Liver (tissue), 9 donors: ENCODE measurements around the gene SLC4A3. TPM values are rescaled to one million over a fixed set of nuclear protein-coding genes. Genes with fewer than 3 reads are reported as not detected.

Experiments
- DNase-seq: peaks from one replicate; pipeline ENCODE4 v3.0.0-alpha.2; 2017; ENCODE audit warnings: low spot score
- H3K27ac ChIP-seq, 2 donors: one replicate each; pipeline ENCODE4 v1.7.0; 2013; ENCODE audit warnings: inconsistent platforms in 2 of 2, low read length in 2 of 2, control low read depth in 1 of 2, low read depth in 1 of 2, mild to moderate bottlenecking in 1 of 2
- H3K27me3 ChIP-seq, 4 donors: one replicate each; pipeline versions ENCODE4 v1.6.1 to v1.7.0; 2013; ENCODE audit warnings: low read length in 3 of 4, inconsistent platforms in 1 of 4, mild to moderate bottlenecking in 1 of 4, moderate library complexity in 1 of 4; ENCODE audit not compliant: control insufficient read depth in 4 of 4, insufficient read depth in 4 of 4
- H3K36me3 ChIP-seq, 4 donors: one replicate each; pipeline versions ENCODE4 v1.6.1 to v1.7.0; 2013; ENCODE audit warnings: low read length in 3 of 4, mild to moderate bottlenecking in 3 of 4, low read depth in 1 of 4, moderate library complexity in 1 of 4; ENCODE audit not compliant: control insufficient read depth in 4 of 4, insufficient read depth in 3 of 4
- H3K4me1 ChIP-seq, 4 donors: one replicate each; pipeline versions ENCODE4 v1.6.1 to v1.7.0; 2013; ENCODE audit warnings: low read length in 3 of 4, mild to moderate bottlenecking in 3 of 4, moderate library complexity in 1 of 4; ENCODE audit not compliant: control insufficient read depth in 4 of 4, insufficient read depth in 4 of 4
- H3K4me3 ChIP-seq, 3 donors: one replicate each; pipeline versions ENCODE4 v1.6.1 to v1.7.0; 2013; ENCODE audit warnings: low read length in 3 of 3, control low read depth in 1 of 3, low read depth in 1 of 3, mild to moderate bottlenecking in 1 of 3
- H3K9ac ChIP-seq, 2 donors: one replicate each; pipeline ENCODE4 v1.7.0; 2013; ENCODE audit warnings: low read length in 2 of 2, mild to moderate bottlenecking in 2 of 2, moderate library complexity in 2 of 2, control low read depth in 1 of 2, low read depth in 1 of 2
- H3K9me3 ChIP-seq, 4 donors: one replicate each; pipeline versions ENCODE4 v1.6.1 to v1.7.0; 2013; ENCODE audit warnings: low read length in 3 of 4; ENCODE audit not compliant: control insufficient read depth in 4 of 4
- EGR1 ChIP-seq, 2 donors: IDR thresholded peaks; 2 replicates each; pipeline ENCODE4 v1.6.1; 2016 to 2018; ENCODE audit warnings: antibody characterized with exemption in 2 of 2, low read depth in 2 of 2
- FOXA1 ChIP-seq: IDR thresholded peaks from 2 replicates; pipeline ENCODE4 v1.6.1; 2016; ENCODE audit warnings: antibody characterized with exemption
- FOXA2 ChIP-seq: IDR thresholded peaks from 2 replicates; pipeline ENCODE4 v1.6.1; 2016; ENCODE audit warnings: antibody characterized with exemption
- GABPA ChIP-seq, 2 donors: IDR thresholded peaks in 1 of 2; conservative IDR thresholded peaks in 1 of 2; 2 replicates each; pipeline ENCODE4 v1.6.1; 2016; ENCODE audit warnings: antibody characterized with exemption in 2 of 2, mild to moderate bottlenecking in 1 of 2, moderate library complexity in 1 of 2
- HNF4A ChIP-seq, 2 donors: conservative IDR thresholded peaks; 2 replicates each; pipeline ENCODE4 v1.6.1; 2016; ENCODE audit warnings: antibody characterized with exemption in 2 of 2, mild to moderate bottlenecking in 2 of 2
- HNF4G ChIP-seq: IDR thresholded peaks from 2 replicates; pipeline ENCODE4 v1.6.1; 2016; ENCODE audit warnings: antibody characterized with exemption
- JUND ChIP-seq, 2 donors: IDR thresholded peaks; 2 replicates each; pipeline ENCODE4 v1.6.1; 2016; ENCODE audit warnings: antibody characterized with exemption in 2 of 2
- NR2F2 ChIP-seq: IDR thresholded peaks from 2 replicates; pipeline ENCODE4 v1.6.1; 2016; ENCODE audit warnings: antibody characterized with exemption
- RAD21 ChIP-seq, 2 donors: IDR thresholded peaks; 2 replicates each; pipeline ENCODE4 v1.6.1; 2016; ENCODE audit warnings: antibody characterized with exemption in 2 of 2, mild to moderate bottlenecking in 2 of 2
- RXRA ChIP-seq, 2 donors: IDR thresholded peaks; 2 replicates each; pipeline ENCODE4 v1.6.1; 2017 to 2018; ENCODE audit warnings: antibody characterized with exemption in 2 of 2, mild to moderate bottlenecking in 1 of 2
- SP1 ChIP-seq: IDR thresholded peaks from 2 replicates; pipeline ENCODE4 v1.6.1; 2018; ENCODE audit warnings: antibody characterized with exemption, mild to moderate bottlenecking
- TAF1 ChIP-seq: conservative IDR thresholded peaks from 2 replicates; pipeline ENCODE4 v1.6.1; 2016; ENCODE audit warnings: antibody characterized with exemption, mild to moderate bottlenecking
- YY1 ChIP-seq: IDR thresholded peaks from 2 replicates; pipeline ENCODE4 v1.6.1; 2016; ENCODE audit warnings: antibody characterized with exemption, mild to moderate bottlenecking
- WGBS: extraction: QIAGEN DNeasy Blood & Tissue Kit; methylation state at CpG from one replicate; pipeline ENCODE4 v1.1.7; 2013; 5-methylcytosine and 5-hydroxymethylcytosine counted together
- polyA plus RNA-seq, 2 donors: library from polyadenylated mRNA; stranded (reverse) in 1 of 2; unstranded in 1 of 2; fragments of 200-250 nt in 1 of 2; fragments of >200 nt in 1 of 2; fragmentation: Nextera tagmentation in 1 of 2; extraction: Ambion mirVana in 1 of 2; gene quantifications; one replicate each; pipeline versions ENCODE4 v1.2.1 to v1.2.3, GENCODE V29; 2013 to 2015
- total RNA-seq, 2 donors: library from RNA; depleted of rRNA; stranded (reverse); fragments of >200 nt; gene quantifications; one replicate each; pipeline ENCODE4 v1.2.3, GENCODE V29; 2014
- TF ChIP-seq, protein P1 (sequence below): fragments of 150-350 bp; IDR thresholded peaks from 2 replicates; pipeline ENCODE4 v1.5.1; 2017; ENCODE audit warnings: improper control_type of control experiment, low read depth, low read length; ENCODE audit not compliant: missing input control
- TF ChIP-seq, protein P2 (sequence below): IDR thresholded peaks from 2 replicates; pipeline ENCODE4 v1.6.1; 2016; ENCODE audit warnings: antibody characterized with exemption
- TF ChIP-seq, protein P3 (sequence below): IDR thresholded peaks from 2 replicates; pipeline ENCODE4 v1.6.1; 2016; ENCODE audit warnings: antibody characterized with exemption
- TF ChIP-seq, protein P4 (sequence below): IDR thresholded peaks from 2 replicates; pipeline ENCODE4 v1.6.1; 2016; ENCODE audit warnings: antibody characterized with exemption, mild to moderate bottlenecking
- donor health status: healthy.
- donor health status: healthy.
- donor health status: healthy.
- donor health status: healthy.
- donor health status: healthy.

SLC4A3 gene
- total and polyA plus RNA-seq, 4 donors, result 0.08 to 0.19 (median 0.08) TPM

DNA sequence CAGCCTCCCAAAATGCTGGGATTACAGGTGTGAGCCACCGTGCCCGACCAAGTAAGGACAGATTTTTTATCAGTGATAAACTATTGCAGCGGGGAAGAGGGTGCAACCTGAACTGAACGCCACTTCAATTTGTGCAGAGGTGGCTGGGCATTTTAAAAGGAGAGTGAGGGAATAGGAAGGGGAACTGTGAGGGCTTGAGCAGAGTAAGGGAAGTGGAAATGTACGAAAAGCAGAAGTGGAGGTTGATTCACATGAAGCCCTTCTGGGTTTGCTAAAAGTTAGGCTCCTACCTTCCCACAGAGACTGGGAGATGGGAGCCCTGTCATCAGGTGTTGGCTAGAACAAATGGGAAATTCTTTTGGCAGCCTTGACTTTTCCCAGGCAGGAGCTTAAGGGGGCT lies 23.7 kb upstream of the SLC4A3 start (continued):
- TF ChIP-seq, protein P1, sequence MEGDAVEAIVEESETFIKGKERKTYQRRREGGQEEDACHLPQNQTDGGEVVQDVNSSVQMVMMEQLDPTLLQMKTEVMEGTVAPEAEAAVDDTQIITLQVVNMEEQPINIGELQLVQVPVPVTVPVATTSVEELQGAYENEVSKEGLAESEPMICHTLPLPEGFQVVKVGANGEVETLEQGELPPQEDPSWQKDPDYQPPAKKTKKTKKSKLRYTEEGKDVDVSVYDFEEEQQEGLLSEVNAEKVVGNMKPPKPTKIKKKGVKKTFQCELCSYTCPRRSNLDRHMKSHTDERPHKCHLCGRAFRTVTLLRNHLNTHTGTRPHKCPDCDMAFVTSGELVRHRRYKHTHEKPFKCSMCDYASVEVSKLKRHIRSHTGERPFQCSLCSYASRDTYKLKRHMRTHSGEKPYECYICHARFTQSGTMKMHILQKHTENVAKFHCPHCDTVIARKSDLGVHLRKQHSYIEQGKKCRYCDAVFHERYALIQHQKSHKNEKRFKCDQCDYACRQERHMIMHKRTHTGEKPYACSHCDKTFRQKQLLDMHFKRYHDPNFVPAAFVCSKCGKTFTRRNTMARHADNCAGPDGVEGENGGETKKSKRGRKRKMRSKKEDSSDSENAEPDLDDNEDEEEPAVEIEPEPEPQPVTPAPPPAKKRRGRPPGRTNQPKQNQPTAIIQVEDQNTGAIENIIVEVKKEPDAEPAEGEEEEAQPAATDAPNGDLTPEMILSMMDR, result no peak
- no peak for TF ChIP-seq FOXA1
- no peak for TF ChIP-seq TAF1
- no peak for TF ChIP-seq HNF4G
- no peak for TF ChIP-seq RXRA (IDR thresholded peaks at IDR 0.05)
- TF ChIP-seq, protein P2, sequence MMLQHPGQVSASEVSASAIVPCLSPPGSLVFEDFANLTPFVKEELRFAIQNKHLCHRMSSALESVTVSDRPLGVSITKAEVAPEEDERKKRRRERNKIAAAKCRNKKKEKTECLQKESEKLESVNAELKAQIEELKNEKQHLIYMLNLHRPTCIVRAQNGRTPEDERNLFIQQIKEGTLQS, result no peak

DNA sequence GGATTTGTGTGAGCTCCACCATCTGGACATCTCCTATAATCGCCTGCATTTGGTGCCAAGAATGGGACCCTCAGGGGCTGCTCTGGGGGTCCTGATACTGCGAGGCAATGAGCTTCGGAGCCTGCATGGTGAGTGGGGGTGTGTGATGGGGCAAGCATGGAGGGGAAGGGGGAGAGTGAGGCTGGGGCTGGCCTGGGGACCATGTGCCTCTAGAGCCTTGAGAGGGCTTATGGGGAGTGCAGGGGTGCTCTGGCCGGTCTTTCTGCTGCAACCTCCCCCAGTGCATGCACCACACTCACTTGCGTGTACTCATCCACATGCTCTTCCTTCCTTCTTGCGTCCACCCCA lies 21.8 kb upstream of the SLC4A3 start:
- Histone ChIP-seq H3K27ac (no peak overlapping the region), H3K36me3 (peaks cover 8 to 43% (median 14%) of the 10 kb centered on the region in 4 donors), H3K4me1 (no peaks in the 10 kb centered on the region), H3K27me3 (no peaks in the 10 kb centered on the region), H3K9ac (no peak overlapping the region), H3K4me3 (no peak overlapping the region), H3K9me3 (no peaks in the 10 kb centered on the region)
- 95% methylated on average over 6 of the region's 6 CpGs for WGBS
- TF ChIP-seq HNF4A (conservative IDR thresholded peaks at IDR 0.05), result no peak
- DNase-seq, result no peak

DNA sequence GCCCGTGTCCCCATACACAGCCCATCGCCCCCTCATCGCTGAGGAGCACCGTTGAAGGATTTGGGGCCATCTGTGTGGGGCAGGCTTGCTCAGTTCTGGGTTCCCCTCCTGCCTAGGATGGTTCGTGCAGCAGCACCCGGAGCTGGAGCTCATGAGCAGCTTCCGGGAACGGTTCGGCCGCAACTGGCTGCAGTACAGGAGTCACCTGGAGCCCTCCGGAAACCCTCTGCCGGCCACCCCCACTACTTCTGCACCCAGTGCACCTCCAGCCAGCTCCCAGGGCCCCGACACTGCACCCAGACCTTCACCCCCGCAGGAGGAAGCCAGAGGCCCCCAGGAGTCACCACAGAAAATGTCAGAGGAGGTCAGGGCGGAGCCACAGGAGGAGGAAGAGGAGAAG lies 19.5 kb upstream of the SLC4A3 start:
- peaks cover 9 to 41% (median 11%) of the 10 kb centered on the region in 4 donors for H3K36me3 ChIP-seq
- TF ChIP-seq RXRA (IDR thresholded peaks at IDR 0.05) (no peak), RAD21 (IDR thresholded peaks at IDR 0.05) (no peak), YY1 (no peak), SP1 (no peak), FOXA2 (no peak), NR2F2 (no peak), FOXA1 (no peak), EGR1 (IDR thresholded peaks at IDR 0.05; ENCODE audit: low read depth in 2 of 2) (no peak), JUND (IDR thresholded peaks at IDR 0.05) (no peak), HNF4A (conservative IDR thresholded peaks at IDR 0.05) (no peak), GABPA (IDR thresholded peaks at IDR 0.05 in 1 of 2, conservative IDR thresholded peaks at IDR 0.05 in 1 of 2) (no peak)
- TF ChIP-seq, protein P1, result no peak
- TF ChIP-seq, protein P2, result no peak
- TF ChIP-seq, protein P3, sequence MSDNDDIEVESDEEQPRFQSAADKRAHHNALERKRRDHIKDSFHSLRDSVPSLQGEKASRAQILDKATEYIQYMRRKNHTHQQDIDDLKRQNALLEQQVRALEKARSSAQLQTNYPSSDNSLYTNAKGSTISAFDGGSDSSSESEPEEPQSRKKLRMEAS, result no peak
- TF ChIP-seq, protein P4, sequence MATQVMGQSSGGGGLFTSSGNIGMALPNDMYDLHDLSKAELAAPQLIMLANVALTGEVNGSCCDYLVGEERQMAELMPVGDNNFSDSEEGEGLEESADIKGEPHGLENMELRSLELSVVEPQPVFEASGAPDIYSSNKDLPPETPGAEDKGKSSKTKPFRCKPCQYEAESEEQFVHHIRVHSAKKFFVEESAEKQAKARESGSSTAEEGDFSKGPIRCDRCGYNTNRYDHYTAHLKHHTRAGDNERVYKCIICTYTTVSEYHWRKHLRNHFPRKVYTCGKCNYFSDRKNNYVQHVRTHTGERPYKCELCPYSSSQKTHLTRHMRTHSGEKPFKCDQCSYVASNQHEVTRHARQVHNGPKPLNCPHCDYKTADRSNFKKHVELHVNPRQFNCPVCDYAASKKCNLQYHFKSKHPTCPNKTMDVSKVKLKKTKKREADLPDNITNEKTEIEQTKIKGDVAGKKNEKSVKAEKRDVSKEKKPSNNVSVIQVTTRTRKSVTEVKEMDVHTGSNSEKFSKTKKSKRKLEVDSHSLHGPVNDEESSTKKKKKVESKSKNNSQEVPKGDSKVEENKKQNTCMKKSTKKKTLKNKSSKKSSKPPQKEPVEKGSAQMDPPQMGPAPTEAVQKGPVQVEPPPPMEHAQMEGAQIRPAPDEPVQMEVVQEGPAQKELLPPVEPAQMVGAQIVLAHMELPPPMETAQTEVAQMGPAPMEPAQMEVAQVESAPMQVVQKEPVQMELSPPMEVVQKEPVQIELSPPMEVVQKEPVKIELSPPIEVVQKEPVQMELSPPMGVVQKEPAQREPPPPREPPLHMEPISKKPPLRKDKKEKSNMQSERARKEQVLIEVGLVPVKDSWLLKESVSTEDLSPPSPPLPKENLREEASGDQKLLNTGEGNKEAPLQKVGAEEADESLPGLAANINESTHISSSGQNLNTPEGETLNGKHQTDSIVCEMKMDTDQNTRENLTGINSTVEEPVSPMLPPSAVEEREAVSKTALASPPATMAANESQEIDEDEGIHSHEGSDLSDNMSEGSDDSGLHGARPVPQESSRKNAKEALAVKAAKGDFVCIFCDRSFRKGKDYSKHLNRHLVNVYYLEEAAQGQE, result no peak
- no peak overlapping the region for H3K27ac ChIP-seq
- H3K9ac ChIP-seq, result no peak overlapping the region
- no peak overlapping the region for H3K4me3 ChIP-seq
- no peaks in the 10 kb centered on the region for H3K9me3 ChIP-seq
- H3K4me1 ChIP-seq, result no peaks in the 10 kb centered on the region
- no peak for DNase-seq
- no peaks in the 10 kb centered on the region for H3K27me3 ChIP-seq
- WGBS, result 94% methylated on average over 15 of the region's 15 CpGs
